Measurements from ENCODE around the gene MAFG. TPM values are rescaled to one million over a fixed set of nuclear protein-coding genes. Genes with fewer than 3 reads are reported as not detected.

MAFG gene
- total and polyA plus RNA-seq, 2 of the 13 experiments (the other 11 are each of a cell fraction or from before 2014, with no cell fraction given): 14.5 to 20.0 TPM

GRCh38 chr17:81902023-81902652 is 25.4 kb downstream of the MAFG start, which contains the start of gene NPB (continued):
- TF ChIP-seq, protein P1, sequence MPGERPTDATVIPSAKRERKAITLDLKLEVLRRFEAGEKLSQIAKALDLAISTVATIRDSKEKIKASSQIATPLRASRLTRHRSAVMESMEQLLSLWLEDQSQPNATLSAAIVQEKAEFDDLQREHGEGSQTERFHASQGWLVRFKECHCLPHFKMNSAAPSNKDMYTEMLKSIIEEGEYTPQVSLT (CRISPR knock-in tag; IDR thresholded peaks at IDR 0.05; ENCODE audit: borderline replicate concordance, low read depth): no peak
- no peak for TF ChIP-seq RCOR2 (CRISPR knock-in tag; IDR thresholded peaks at IDR 0.05)
- TF ChIP-seq ZNF597 (CRISPR knock-in tag; IDR thresholded peaks at IDR 0.05): no peak
- TF ChIP-seq, protein P2, sequence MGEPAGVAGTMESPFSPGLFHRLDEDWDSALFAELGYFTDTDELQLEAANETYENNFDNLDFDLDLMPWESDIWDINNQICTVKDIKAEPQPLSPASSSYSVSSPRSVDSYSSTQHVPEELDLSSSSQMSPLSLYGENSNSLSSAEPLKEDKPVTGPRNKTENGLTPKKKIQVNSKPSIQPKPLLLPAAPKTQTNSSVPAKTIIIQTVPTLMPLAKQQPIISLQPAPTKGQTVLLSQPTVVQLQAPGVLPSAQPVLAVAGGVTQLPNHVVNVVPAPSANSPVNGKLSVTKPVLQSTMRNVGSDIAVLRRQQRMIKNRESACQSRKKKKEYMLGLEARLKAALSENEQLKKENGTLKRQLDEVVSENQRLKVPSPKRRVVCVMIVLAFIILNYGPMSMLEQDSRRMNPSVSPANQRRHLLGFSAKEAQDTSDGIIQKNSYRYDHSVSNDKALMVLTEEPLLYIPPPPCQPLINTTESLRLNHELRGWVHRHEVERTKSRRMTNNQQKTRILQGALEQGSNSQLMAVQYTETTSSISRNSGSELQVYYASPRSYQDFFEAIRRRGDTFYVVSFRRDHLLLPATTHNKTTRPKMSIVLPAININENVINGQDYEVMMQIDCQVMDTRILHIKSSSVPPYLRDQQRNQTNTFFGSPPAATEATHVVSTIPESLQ (CRISPR knock-in tag; conservative IDR thresholded peaks at IDR 0.05): no peak
- no peak for TF ChIP-seq POLR2AphosphoS5 (IDR thresholded peaks at IDR 0.05; ENCODE audit: low read depth, low read length)
- TF ChIP-seq FOSL2 (CRISPR knock-in tag; IDR thresholded peaks at IDR 0.05): no peak; the same call in 1 of the 2 replicates
- TF ChIP-seq FOXA1 (IDR thresholded peaks at IDR 0.05): no peak
- TF ChIP-seq FOXA1 (CRISPR knock-in tag; IDR thresholded peaks at IDR 0.05): no peak
- TF ChIP-seq ZNF572 (CRISPR knock-in tag; IDR thresholded peaks at IDR 0.05): no peak
- no peak; the same call in 1 of the 2 replicates for TF ChIP-seq FOXA3 (CRISPR knock-in tag; IDR thresholded peaks at IDR 0.05)
- TF ChIP-seq ATF1 (CRISPR knock-in tag; IDR thresholded peaks at IDR 0.05): no peak
- no peak for TF ChIP-seq ZNF646 (CRISPR knock-in tag; IDR thresholded peaks at IDR 0.05)
- no peak for TF ChIP-seq NCOA1 (CRISPR knock-in tag; IDR thresholded peaks at IDR 0.05)
- peak; percentile 80 for TF ChIP-seq FLYWCH1 (CRISPR knock-in tag; IDR thresholded peaks at IDR 0.05)
- no peak for TF ChIP-seq SOX5 (CRISPR knock-in tag; IDR thresholded peaks at IDR 0.05; ENCODE audit: borderline replicate concordance)
- TF ChIP-seq SUZ12 (IDR thresholded peaks at IDR 0.05; ENCODE audit: low read depth, low read length): no peak
- no peak for TF ChIP-seq PTBP1 (IDR thresholded peaks at IDR 0.05; ENCODE audit: low read depth, low read length, poor library complexity, severe bottlenecking)
- TF ChIP-seq MTA1 (CRISPR knock-in tag; IDR thresholded peaks at IDR 0.05; ENCODE audit: borderline replicate concordance): no peak
- TF ChIP-seq, protein P3, sequence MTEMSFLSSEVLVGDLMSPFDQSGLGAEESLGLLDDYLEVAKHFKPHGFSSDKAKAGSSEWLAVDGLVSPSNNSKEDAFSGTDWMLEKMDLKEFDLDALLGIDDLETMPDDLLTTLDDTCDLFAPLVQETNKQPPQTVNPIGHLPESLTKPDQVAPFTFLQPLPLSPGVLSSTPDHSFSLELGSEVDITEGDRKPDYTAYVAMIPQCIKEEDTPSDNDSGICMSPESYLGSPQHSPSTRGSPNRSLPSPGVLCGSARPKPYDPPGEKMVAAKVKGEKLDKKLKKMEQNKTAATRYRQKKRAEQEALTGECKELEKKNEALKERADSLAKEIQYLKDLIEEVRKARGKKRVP (CRISPR knock-in tag; IDR thresholded peaks at IDR 0.05): 0 out of 4 replicates have a peak, but pooled peaks of 1 of the 2 experiments have one; percentile 24
- no peak; the same call in 1 of the 2 replicates for TF ChIP-seq SPEN (CRISPR knock-in tag; IDR thresholded peaks at IDR 0.05; ENCODE audit: low read depth)

All from HepG2 (cell line).